Measurements from ENCODE around the gene INPPL1. TPM values are rescaled to one million over a fixed set of nuclear protein-coding genes. Genes with fewer than 3 reads are reported as not detected.

Gene INPPL1
- polyA plus RNA-seq, 1 donor (not counting 4 experiments of a cell fraction or from before 2014, with no cell fraction given): 44.0 TPM

GRCh38 chr11:72257570-72257969, 33.0 kb downstream of the INPPL1 start:
- H2AFZ ChIP-seq (ENCODE audit: control insufficient read depth, low read length): no peak overlapping the region
- H3K9me1 ChIP-seq (ENCODE audit: control insufficient read depth, extremely low read depth, insufficient read depth, low read length): no peaks in the 10 kb centered on the region
- no peak overlapping the region for H3K9ac ChIP-seq (ENCODE audit: control insufficient read depth, extremely low read depth, insufficient read depth, low read length)
- peaks cover 3% of the 10 kb centered on the region for H3K27me3 ChIP-seq (ENCODE audit: control insufficient read depth, extremely low read depth, insufficient read depth, low read length)
- H3K9me3 ChIP-seq (ENCODE audit: control insufficient read depth, low read depth, low read length): no peaks in the 10 kb centered on the region
- H3K4me1 ChIP-seq (ENCODE audit: control insufficient read depth, extremely low read depth, insufficient read depth, low read length): no peaks in the 10 kb centered on the region
- dilution Hi-C loops (cut with MboI; ENCODE audit: extremely low pct_ligation_motif_present, low sequenced_read_pairs): no loop called here
- FAIRE-seq (no peak), DNase-seq (ENCODE audit: low read depth, low spot score) (no peak)
- H3K79me2 ChIP-seq (ENCODE audit: control insufficient read depth, insufficient read depth, low read length): no peaks in the 10 kb centered on the region
- no peaks in the 10 kb centered on the region for H3K36me3 ChIP-seq (ENCODE audit: control insufficient read depth in 2 of 2, extremely low read depth in 1 of 2, insufficient read depth in 2 of 2, low read length in 2 of 2)
- no peak overlapping the region for H3K4me3 ChIP-seq (ENCODE audit: control insufficient read depth in 2 of 3, extremely low read depth in 1 of 3, insufficient read depth in 2 of 3, low read depth in 1 of 3, low read length in 3 of 3)
- no peaks in the 10 kb centered on the region for H4K20me1 ChIP-seq (ENCODE audit: control insufficient read depth, extremely low read depth, insufficient read depth, low read length)
- TF ChIP-seq CTCF (optimal IDR thresholded peaks at IDR 0.05 in 1 of 3, IDR thresholded peaks at IDR 0.05 in 1 of 3, conservative IDR thresholded peaks at IDR 0.05 in 1 of 3; ENCODE audit: extremely low read depth in 1 of 3, insufficient read depth in 2 of 3, low read length in 3 of 3) (no peak), EZH2 (IDR thresholded peaks at IDR 0.05; ENCODE audit: low read length) (no peak)
- no peak overlapping the region for H3K27ac ChIP-seq (ENCODE audit: control insufficient read depth, insufficient read depth, low read length)
- no peak overlapping the region for H3K4me2 ChIP-seq (ENCODE audit: control insufficient read depth, extremely low read depth, insufficient read depth, low read depth, low read length)

GRCh38 chr11:72259490-72259889, 34.9 kb downstream of the INPPL1 start:
- Histone ChIP-seq H3K27me3 (ENCODE audit: control insufficient read depth, extremely low read depth, insufficient read depth, low read length) (no peaks in the 10 kb centered on the region), H3K4me1 (ENCODE audit: control insufficient read depth, extremely low read depth, insufficient read depth, low read length) (no peaks in the 10 kb centered on the region), H4K20me1 (ENCODE audit: control insufficient read depth, extremely low read depth, insufficient read depth, low read length) (no peaks in the 10 kb centered on the region), H3K9ac (ENCODE audit: control insufficient read depth, extremely low read depth, insufficient read depth, low read length) (no peak overlapping the region), H3K9me1 (ENCODE audit: control insufficient read depth, extremely low read depth, insufficient read depth, low read length) (no peaks in the 10 kb centered on the region), H3K4me2 (ENCODE audit: control insufficient read depth, extremely low read depth, insufficient read depth, low read depth, low read length) (no peak overlapping the region), H2AFZ (ENCODE audit: control insufficient read depth, low read length) (no peak overlapping the region), H3K79me2 (ENCODE audit: control insufficient read depth, insufficient read depth, low read length) (no peaks in the 10 kb centered on the region), H3K36me3 (ENCODE audit: control insufficient read depth in 2 of 2, extremely low read depth in 1 of 2, insufficient read depth in 2 of 2, low read length in 2 of 2) (no peaks in the 10 kb centered on the region), H3K9me3 (ENCODE audit: control insufficient read depth, low read depth, low read length) (no peaks in the 10 kb centered on the region), H3K4me3 (ENCODE audit: control insufficient read depth in 2 of 3, extremely low read depth in 1 of 3, insufficient read depth in 2 of 3, low read depth in 1 of 3, low read length in 3 of 3) (no peak overlapping the region), H3K27ac (ENCODE audit: control insufficient read depth, insufficient read depth, low read length) (no peak overlapping the region)
- FAIRE-seq: no peak
- no peak for DNase-seq (ENCODE audit: low read depth, low spot score)
- TF ChIP-seq EZH2 (IDR thresholded peaks at IDR 0.05; ENCODE audit: low read length): no peak
- TF ChIP-seq CTCF (optimal IDR thresholded peaks at IDR 0.05 in 1 of 3, IDR thresholded peaks at IDR 0.05 in 1 of 3, conservative IDR thresholded peaks at IDR 0.05 in 1 of 3; ENCODE audit: extremely low read depth in 1 of 3, insufficient read depth in 2 of 3, low read length in 3 of 3): no peak
- dilution Hi-C loops (cut with MboI; ENCODE audit: extremely low pct_ligation_motif_present, low sequenced_read_pairs): no loop called here
